ENCODE results near the gene IHH.

IHH gene

DNA sequence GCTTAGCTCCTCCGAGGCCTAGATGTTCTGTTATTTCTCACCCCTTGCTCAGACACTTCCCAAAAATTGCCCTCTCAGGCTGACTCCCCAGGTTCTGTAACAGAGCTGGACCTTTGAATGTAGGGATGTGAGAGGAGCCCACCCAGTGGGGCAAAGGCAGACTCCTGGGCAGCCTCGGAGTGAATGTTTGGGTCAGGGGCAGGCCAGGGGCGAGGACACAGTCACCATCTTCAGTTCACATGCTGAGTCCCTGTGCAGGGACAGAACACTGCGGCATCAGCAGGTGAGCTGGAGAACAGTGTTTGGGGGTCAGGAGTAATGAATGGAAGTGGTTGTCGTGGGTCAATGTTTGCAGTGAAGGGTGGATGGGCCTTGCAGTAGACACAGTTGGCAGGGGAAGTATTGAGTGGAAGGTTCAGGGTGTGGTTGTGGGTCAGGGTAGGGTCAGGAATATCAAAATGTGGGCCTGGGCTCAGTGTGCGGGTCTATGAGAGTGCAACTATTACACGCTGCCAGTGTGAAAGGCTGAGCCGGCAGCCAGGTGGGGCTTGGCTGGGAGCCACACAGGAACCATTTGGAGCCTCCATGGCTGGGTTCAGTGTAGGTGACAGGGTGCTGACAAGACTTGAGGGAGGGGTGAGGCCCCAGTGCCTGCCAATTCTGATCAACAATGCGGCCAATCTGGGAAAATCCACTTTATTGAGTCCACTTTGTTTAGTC is 4.4 kb downstream of the IHH start:
- H3K27me3 ChIP-seq (ENCODE audit: insufficient read depth, insufficient read length): peaks cover 73% of the 10 kb centered on the region
- TF ChIP-seq SUZ12 (IDR thresholded peaks at IDR 0.05; ENCODE audit: extremely low read depth, insufficient read depth, insufficient read length) (no peak), ZNF274 (IDR thresholded peaks at IDR 0.05; ENCODE audit: low read depth, low read length) (no peak), YY1 (IDR thresholded peaks at IDR 0.05; ENCODE audit: insufficient read depth, insufficient read length) (no peak)

DNA sequence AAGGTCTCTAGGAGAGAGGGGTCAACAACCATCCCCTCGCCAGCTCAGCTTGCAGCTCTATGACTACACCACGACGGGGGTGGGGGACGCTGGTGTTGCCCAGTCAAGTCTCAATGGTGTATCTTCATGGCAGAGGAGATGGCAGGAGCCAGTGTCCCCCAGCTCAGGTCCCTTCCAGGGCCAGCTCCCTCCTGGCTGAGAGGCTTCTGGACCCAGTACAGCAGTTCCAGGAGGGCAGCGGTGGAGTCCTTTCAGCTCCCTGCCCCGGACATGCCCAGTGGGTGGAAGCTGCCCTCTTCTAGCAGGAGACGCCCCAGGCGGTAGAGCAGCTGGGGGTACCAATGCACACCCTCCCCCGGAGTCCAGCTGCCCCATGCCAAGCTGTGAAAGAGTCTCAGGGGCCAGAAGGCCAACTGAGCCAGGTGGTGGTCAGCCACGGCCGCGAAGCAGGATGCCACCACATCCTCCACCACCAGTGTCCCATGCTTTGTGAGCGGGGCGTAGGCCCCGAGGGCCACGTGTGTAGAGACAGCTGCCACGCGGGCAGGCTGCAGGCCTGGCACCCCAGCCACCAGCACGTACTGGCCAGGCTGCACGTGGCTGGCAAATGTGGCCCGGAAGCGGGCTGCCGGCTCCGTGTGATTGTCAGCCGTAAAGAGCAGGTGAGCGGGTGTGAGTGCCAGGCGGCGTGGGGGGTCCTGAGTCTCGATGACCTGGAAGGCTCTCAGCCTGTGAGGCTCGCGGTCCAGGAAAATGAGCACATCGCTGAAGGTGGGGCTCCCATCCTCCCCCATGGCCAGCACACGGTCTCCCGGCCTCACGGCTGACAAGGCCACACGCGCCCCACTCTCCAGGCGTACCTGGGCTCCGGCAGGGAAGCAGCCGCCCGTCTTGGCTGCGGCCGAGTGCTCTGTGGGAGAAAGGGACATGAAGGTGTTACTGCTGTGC is 5.5 kb downstream of the IHH start:
- no peaks in the 10 kb centered on the region for H3K36me3 ChIP-seq (ENCODE audit: insufficient read depth, insufficient read length, low read length)
- H3K27me3 ChIP-seq (ENCODE audit: insufficient read depth, insufficient read length): peaks cover 75% of the 10 kb centered on the region
- no peak overlapping the region for H3K4me3 ChIP-seq (ENCODE audit: insufficient read length, low read depth)
- H3K9ac ChIP-seq (ENCODE audit: insufficient read length, low read depth): no peak overlapping the region
- peaks cover 9% of the 10 kb centered on the region; the same call in 1 of the 2 replicates for H3K9me3 ChIP-seq (ENCODE audit: insufficient read depth, low read length)
- H3K4me1 ChIP-seq (ENCODE audit: insufficient read depth, insufficient read length): peaks cover 4% of the 10 kb centered on the region
- TF ChIP-seq SUZ12 (IDR thresholded peaks at IDR 0.05; ENCODE audit: extremely low read depth, insufficient read depth, insufficient read length) (no peak), YY1 (IDR thresholded peaks at IDR 0.05; ENCODE audit: insufficient read depth, insufficient read length) (no peak), ZNF274 (IDR thresholded peaks at IDR 0.05; ENCODE audit: low read depth, low read length) (no peak)
- DNase-seq (ENCODE audit: low read depth, low spot score): no peak

More for the DNA sequence above, 4.4 kb downstream of the IHH start:
- Histone ChIP-seq H3K4me1 (ENCODE audit: insufficient read depth, insufficient read length) (peaks cover 6% of the 10 kb centered on the region), H3K4me3 (ENCODE audit: insufficient read length, low read depth) (no peak overlapping the region), H3K9me3 (ENCODE audit: insufficient read depth, low read length) (peaks cover 9% of the 10 kb centered on the region; the same call in 1 of the 2 replicates), H3K36me3 (ENCODE audit: insufficient read depth, insufficient read length, low read length) (no peaks in the 10 kb centered on the region), H3K9ac (ENCODE audit: insufficient read length, low read depth) (no peak overlapping the region)
- DNase-seq (ENCODE audit: low read depth, low spot score): no peak

DNA sequence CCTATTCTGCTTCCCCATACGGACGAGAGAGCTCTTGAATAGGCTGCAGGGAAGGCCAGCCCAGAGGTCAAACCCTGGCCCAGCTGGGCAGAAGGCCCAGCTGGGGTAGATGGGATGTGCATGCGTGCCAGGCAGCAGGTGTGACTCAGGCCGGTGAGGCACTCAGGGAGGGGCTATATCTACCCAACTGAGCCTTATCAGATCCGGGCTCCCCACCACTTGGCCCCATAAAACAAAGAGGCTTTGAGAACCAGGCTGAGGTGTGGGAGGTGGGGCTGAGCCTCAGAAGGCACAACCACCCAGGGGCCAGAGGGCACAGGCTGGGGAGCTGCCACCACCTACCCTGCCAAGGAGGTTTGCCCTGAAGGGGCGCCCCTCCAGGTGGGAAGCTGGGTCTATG is 11.4 kb downstream of the IHH start:
- no peak overlapping the region for H3K9ac ChIP-seq (ENCODE audit: insufficient read length, low read depth)
- H3K9me3 ChIP-seq (ENCODE audit: insufficient read depth, low read length): no peaks in the 10 kb centered on the region
- no peak for DNase-seq (ENCODE audit: low read depth, low spot score)
- TF ChIP-seq ZNF274 (IDR thresholded peaks at IDR 0.05; ENCODE audit: low read depth, low read length): no peak
- H3K4me1 ChIP-seq (ENCODE audit: insufficient read depth, insufficient read length): no peaks in the 10 kb centered on the region
- H3K27me3 ChIP-seq (ENCODE audit: insufficient read depth, insufficient read length): peaks cover 63% of the 10 kb centered on the region
- no peaks in the 10 kb centered on the region for H3K36me3 ChIP-seq (ENCODE audit: insufficient read depth, insufficient read length, low read length)
- no peak overlapping the region for H3K4me3 ChIP-seq (ENCODE audit: insufficient read length, low read depth)

DNA sequence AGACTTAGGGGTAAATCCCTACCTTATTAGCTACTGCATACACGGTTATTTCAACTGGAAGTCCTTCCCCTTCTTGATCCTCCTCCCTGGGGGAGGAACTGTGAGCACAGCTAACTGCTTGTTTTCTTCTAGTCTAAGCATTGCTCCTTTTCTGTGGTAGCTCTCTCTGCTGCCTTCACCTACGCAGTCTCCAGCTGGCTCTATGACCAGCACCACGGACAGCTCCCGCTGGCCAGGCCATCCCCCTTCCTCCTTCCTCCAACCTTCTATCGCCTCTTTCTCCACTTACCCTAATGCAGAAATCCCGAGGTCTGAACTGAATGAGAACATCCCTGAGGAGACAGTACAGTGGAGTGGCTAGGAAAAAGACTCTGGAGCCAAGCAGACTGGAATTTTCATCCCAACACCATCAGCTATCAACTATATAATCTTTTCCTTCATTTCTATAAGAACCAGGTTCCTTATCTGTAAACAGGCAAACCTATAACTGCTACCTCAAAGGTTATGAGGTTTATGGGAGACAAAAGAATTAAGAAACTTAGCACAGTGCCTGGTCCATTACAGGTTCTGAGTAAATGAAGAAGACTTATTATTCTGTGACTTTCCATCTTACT is 14.7 kb downstream of the IHH start:
- no peaks in the 10 kb centered on the region for H3K36me3 ChIP-seq (ENCODE audit: insufficient read depth, insufficient read length, low read length)
- no peak overlapping the region for H3K4me3 ChIP-seq (ENCODE audit: insufficient read length, low read depth)
- peak; percentile 46 for DNase-seq (ENCODE audit: low read depth, low spot score)
- no peaks in the 10 kb centered on the region for H3K9me3 ChIP-seq (ENCODE audit: insufficient read depth, low read length)
- no peaks in the 10 kb centered on the region for H3K4me1 ChIP-seq (ENCODE audit: insufficient read depth, insufficient read length)
- no peak overlapping the region for H3K9ac ChIP-seq (ENCODE audit: insufficient read length, low read depth)
- no peak for TF ChIP-seq ZNF274 (IDR thresholded peaks at IDR 0.05; ENCODE audit: low read depth, low read length)
- peaks cover 69% of the 10 kb centered on the region for H3K27me3 ChIP-seq (ENCODE audit: insufficient read depth, insufficient read length)

DNA sequence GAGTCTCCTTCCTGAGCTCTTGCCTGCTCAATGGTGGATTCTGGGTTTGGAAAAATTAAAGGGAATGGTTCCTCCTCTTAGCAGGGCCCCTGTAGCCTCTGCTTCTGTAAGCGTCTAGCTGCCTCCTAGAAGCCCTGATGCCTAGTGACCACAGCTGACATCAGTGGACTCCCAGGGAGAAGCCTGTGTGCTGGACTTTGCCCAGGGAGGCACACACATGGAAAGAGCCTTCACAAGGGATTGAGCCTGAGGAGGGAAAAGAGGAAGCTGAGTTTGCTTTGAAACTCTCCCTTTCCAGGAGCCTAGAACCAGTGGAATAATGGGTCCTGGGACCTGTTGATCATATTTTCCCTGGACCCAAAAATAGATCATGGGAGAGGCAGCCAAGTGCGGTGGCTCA is 18.0 kb downstream of the IHH start:
- no peaks in the 10 kb centered on the region for H3K36me3 ChIP-seq (ENCODE audit: insufficient read depth, insufficient read length, low read length)
- no peaks in the 10 kb centered on the region for H3K9me3 ChIP-seq (ENCODE audit: insufficient read depth, low read length)
- DNase-seq (ENCODE audit: low read depth, low spot score): no peak
- H3K4me1 ChIP-seq (ENCODE audit: insufficient read depth, insufficient read length): no peaks in the 10 kb centered on the region
- H3K27me3 ChIP-seq (ENCODE audit: insufficient read depth, insufficient read length): peaks cover 45% of the 10 kb centered on the region
- TF ChIP-seq YY1 (IDR thresholded peaks at IDR 0.05; ENCODE audit: insufficient read depth, insufficient read length) (no peak), SUZ12 (IDR thresholded peaks at IDR 0.05; ENCODE audit: extremely low read depth, insufficient read depth, insufficient read length) (no peak), ZNF274 (IDR thresholded peaks at IDR 0.05; ENCODE audit: low read depth, low read length) (no peak)
- no peak overlapping the region for H3K4me3 ChIP-seq (ENCODE audit: insufficient read length, low read depth)
- no peak overlapping the region for H3K9ac ChIP-seq (ENCODE audit: insufficient read length, low read depth)

DNA sequence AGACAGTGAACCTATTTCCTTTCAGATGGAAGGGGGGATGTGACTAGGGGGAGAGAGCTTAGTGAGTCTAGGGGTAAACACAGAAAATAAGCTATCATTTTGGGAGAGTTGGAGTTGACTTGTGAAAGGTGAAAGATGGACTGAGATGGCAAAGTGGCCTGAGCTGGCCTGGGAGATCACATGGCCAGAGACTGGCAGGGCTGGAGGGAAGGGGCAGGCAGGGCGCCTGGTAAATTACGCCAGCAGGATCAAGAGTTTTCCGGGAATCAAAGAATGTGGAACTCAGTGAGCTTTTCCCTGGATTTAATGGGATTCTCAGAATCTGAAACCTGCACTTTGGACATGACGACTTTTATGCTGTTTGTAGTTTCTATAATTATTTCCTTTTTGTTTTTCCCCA is 18.6 kb downstream of the IHH start:
- TF ChIP-seq YY1 (IDR thresholded peaks at IDR 0.05; ENCODE audit: insufficient read depth, insufficient read length): no peak
- no peak for TF ChIP-seq ZNF274 (IDR thresholded peaks at IDR 0.05; ENCODE audit: low read depth, low read length)
- TF ChIP-seq SUZ12 (IDR thresholded peaks at IDR 0.05; ENCODE audit: extremely low read depth, insufficient read depth, insufficient read length): no peak
- H3K27me3 ChIP-seq (ENCODE audit: insufficient read depth, insufficient read length): peaks cover 39% of the 10 kb centered on the region
- H3K4me1 ChIP-seq (ENCODE audit: insufficient read depth, insufficient read length): no peaks in the 10 kb centered on the region
- DNase-seq (ENCODE audit: low read depth, low spot score): no peak
- no peak overlapping the region for H3K4me3 ChIP-seq (ENCODE audit: insufficient read length, low read depth)
- H3K9me3 ChIP-seq (ENCODE audit: insufficient read depth, low read length): no peaks in the 10 kb centered on the region
- no peaks in the 10 kb centered on the region for H3K36me3 ChIP-seq (ENCODE audit: insufficient read depth, insufficient read length, low read length)
- H3K9ac ChIP-seq (ENCODE audit: insufficient read length, low read depth): no peak overlapping the region

DNA sequence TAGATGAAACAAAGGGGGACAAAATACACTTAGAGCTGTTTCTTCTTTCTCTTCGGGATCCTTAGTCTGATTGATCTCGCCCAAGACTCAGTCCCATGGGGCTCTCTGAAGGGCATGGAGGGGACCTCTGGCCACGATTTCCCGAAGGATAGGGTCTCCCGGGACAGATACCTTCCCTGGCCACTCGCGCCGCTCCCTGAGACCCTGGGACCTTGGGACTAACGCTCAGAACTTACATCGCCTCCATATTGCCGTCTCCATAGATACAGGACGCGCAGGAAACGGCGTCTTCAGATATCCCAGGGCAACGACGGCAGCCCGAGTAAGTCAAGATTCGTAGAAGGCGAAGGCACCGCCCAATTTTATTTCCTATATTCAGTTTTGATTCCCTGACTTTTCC is 19.5 kb downstream of the IHH start, which contains the start of gene CFAP65:
TSS of gene CFAP65 (minus strand) at position 265 of the 400 bp plus-strand sequence. CDS start 2,468 bp downstream, outside the sequence.
- no peaks in the 10 kb centered on the region for H3K9me3 ChIP-seq (ENCODE audit: insufficient read depth, low read length)
- no peak within 1 kb of the TSS for H3K4me3 ChIP-seq (ENCODE audit: insufficient read length, low read depth)
- DNase-seq (ENCODE audit: low read depth, low spot score): no peak
- no peaks in the 10 kb centered on the region for H3K4me1 ChIP-seq (ENCODE audit: insufficient read depth, insufficient read length)
- H3K27me3 ChIP-seq (ENCODE audit: insufficient read depth, insufficient read length): peaks cover 31% of the 10 kb centered on the region
- no peaks in the 10 kb centered on the region for H3K36me3 ChIP-seq (ENCODE audit: insufficient read depth, insufficient read length, low read length)
- no peak for TF ChIP-seq ZNF274 (IDR thresholded peaks at IDR 0.05; ENCODE audit: low read depth, low read length)
- TF ChIP-seq YY1 (IDR thresholded peaks at IDR 0.05; ENCODE audit: insufficient read depth, insufficient read length): no peak
- TF ChIP-seq SUZ12 (IDR thresholded peaks at IDR 0.05; ENCODE audit: extremely low read depth, insufficient read depth, insufficient read length): no peak
- H3K9ac ChIP-seq (ENCODE audit: insufficient read length, low read depth): no peak within 1 kb of the TSS
